Measurements from ENCODE around the gene SS18L1. TPM values are rescaled to one million over a fixed set of nuclear protein-coding genes. Genes with fewer than 3 reads are reported as not detected.

SS18L1 gene
- total RNA-seq, 1 experiment from 2014 or later, result 21.6 TPM

DNA sequence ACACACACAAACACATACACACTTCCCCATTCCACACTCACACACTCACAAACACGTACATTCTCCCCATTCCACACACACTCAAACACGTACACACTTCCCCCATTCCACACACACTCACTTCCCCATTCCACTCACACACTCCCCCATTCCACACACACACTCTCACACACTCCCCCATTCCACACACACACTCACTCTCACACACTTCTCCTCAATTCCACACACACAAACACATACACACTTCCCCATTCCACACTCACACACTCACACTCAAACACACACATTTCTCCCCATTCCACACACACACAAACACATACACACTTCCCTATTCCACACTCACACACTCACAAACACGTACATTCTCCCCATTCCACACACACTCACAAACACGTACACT is 86.1 kb downstream of the SS18L1 start:
- in situ Hi-C loops (cut with HindIII; ENCODE audit: low pct_unique_long_range_greater_than_20kb, low sequenced_read_pairs), result no loop called here
- no peak overlapping the region for H3K4me3 ChIP-seq (ENCODE audit: low read depth in 2 of 2, low read length in 2 of 2)
- TF ChIP-seq, protein P1, sequence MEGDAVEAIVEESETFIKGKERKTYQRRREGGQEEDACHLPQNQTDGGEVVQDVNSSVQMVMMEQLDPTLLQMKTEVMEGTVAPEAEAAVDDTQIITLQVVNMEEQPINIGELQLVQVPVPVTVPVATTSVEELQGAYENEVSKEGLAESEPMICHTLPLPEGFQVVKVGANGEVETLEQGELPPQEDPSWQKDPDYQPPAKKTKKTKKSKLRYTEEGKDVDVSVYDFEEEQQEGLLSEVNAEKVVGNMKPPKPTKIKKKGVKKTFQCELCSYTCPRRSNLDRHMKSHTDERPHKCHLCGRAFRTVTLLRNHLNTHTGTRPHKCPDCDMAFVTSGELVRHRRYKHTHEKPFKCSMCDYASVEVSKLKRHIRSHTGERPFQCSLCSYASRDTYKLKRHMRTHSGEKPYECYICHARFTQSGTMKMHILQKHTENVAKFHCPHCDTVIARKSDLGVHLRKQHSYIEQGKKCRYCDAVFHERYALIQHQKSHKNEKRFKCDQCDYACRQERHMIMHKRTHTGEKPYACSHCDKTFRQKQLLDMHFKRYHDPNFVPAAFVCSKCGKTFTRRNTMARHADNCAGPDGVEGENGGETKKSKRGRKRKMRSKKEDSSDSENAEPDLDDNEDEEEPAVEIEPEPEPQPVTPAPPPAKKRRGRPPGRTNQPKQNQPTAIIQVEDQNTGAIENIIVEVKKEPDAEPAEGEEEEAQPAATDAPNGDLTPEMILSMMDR (IDR thresholded peaks at IDR 0.05), result no peak
- TF ChIP-seq, protein P2, sequence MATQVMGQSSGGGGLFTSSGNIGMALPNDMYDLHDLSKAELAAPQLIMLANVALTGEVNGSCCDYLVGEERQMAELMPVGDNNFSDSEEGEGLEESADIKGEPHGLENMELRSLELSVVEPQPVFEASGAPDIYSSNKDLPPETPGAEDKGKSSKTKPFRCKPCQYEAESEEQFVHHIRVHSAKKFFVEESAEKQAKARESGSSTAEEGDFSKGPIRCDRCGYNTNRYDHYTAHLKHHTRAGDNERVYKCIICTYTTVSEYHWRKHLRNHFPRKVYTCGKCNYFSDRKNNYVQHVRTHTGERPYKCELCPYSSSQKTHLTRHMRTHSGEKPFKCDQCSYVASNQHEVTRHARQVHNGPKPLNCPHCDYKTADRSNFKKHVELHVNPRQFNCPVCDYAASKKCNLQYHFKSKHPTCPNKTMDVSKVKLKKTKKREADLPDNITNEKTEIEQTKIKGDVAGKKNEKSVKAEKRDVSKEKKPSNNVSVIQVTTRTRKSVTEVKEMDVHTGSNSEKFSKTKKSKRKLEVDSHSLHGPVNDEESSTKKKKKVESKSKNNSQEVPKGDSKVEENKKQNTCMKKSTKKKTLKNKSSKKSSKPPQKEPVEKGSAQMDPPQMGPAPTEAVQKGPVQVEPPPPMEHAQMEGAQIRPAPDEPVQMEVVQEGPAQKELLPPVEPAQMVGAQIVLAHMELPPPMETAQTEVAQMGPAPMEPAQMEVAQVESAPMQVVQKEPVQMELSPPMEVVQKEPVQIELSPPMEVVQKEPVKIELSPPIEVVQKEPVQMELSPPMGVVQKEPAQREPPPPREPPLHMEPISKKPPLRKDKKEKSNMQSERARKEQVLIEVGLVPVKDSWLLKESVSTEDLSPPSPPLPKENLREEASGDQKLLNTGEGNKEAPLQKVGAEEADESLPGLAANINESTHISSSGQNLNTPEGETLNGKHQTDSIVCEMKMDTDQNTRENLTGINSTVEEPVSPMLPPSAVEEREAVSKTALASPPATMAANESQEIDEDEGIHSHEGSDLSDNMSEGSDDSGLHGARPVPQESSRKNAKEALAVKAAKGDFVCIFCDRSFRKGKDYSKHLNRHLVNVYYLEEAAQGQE (IDR thresholded peaks at IDR 0.05; ENCODE audit: insufficient read depth in 1 of 2, low read depth in 2 of 2, low read length in 1 of 2), result no peak
- TF ChIP-seq SIN3A (IDR thresholded peaks at IDR 0.05; ENCODE audit: borderline replicate concordance, insufficient read depth, low read depth, low read length) (no peak), TCF7L2 (IDR thresholded peaks at IDR 0.05; ENCODE audit: low read depth, low read length) (no peak), POLR2AphosphoS5 (IDR thresholded peaks at IDR 0.05; ENCODE audit: low read depth, low read length) (no peak)
- BruUV-seq (replicated peaks), result no TSS peak
- CTCF ChIA-PET, result no interaction called here
- no peaks in the 10 kb centered on the region for H3K27me3 ChIP-seq (ENCODE audit: control insufficient read depth, insufficient read depth, low read length)
- no peak for ATAC-seq
- H3K9me3 ChIP-seq (ENCODE audit: control insufficient read depth, insufficient read depth, low read depth, low read length), result no peaks in the 10 kb centered on the region
- H3K27ac ChIP-seq (ENCODE audit: low read length), result no peak overlapping the region
- DNase-seq (ENCODE audit: low read depth, low spot score), result no peak
- no peaks in the 10 kb centered on the region for H3K36me3 ChIP-seq (ENCODE audit: control insufficient read depth, insufficient read depth, low read length)
- intact Hi-C loops (cut with micrococcal nuclease; ENCODE audit: unreplicated experiment), result no loop called here
- POLR2A ChIA-PET, result no interaction called here
- H3K4me1 ChIP-seq (ENCODE audit: control insufficient read depth, insufficient read depth, low read length), result no peaks in the 10 kb centered on the region; the same call in none of the 2 replicates

DNA sequence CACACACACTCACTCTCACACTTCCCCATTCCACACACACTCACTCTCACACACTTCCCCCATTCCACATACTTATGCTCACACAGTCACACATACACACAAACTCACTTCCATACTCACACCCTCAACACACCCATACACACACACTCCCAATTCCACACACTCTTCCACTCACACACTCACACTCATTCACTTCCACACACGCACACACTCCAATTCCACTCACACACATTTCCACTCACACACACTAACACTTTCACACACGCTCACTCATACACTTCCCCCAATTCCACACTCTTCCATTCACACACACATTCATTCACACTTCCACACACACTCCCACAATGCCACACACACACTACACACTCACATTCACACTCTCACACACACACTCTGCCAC is 86.7 kb downstream of the SS18L1 start:
- ATAC-seq (no peak), DNase-seq (ENCODE audit: low read depth, low spot score) (no peak)
- no TSS peak for BruUV-seq (replicated peaks)
- TF ChIP-seq, protein P2 (IDR thresholded peaks at IDR 0.05; ENCODE audit: insufficient read depth in 1 of 2, low read depth in 2 of 2, low read length in 1 of 2), result no peak
- no peak for TF ChIP-seq SIN3A (IDR thresholded peaks at IDR 0.05; ENCODE audit: borderline replicate concordance, insufficient read depth, low read depth, low read length)
- no peak for TF ChIP-seq TCF7L2 (IDR thresholded peaks at IDR 0.05; ENCODE audit: low read depth, low read length)
- no peak for TF ChIP-seq POLR2AphosphoS5 (IDR thresholded peaks at IDR 0.05; ENCODE audit: low read depth, low read length)
- Histone ChIP-seq H3K4me3 (ENCODE audit: low read depth in 2 of 2, low read length in 2 of 2) (no peak overlapping the region), H3K27ac (ENCODE audit: low read length) (no peak overlapping the region), H3K4me1 (ENCODE audit: control insufficient read depth, insufficient read depth, low read length) (no peaks in the 10 kb centered on the region; the same call in none of the 2 replicates), H3K27me3 (ENCODE audit: control insufficient read depth, insufficient read depth, low read length) (no peaks in the 10 kb centered on the region), H3K9me3 (ENCODE audit: control insufficient read depth, insufficient read depth, low read depth, low read length) (no peaks in the 10 kb centered on the region), H3K36me3 (ENCODE audit: control insufficient read depth, insufficient read depth, low read length) (no peaks in the 10 kb centered on the region)
- intact Hi-C loops (cut with micrococcal nuclease; ENCODE audit: unreplicated experiment) (no loop called here), in situ Hi-C loops (cut with HindIII; ENCODE audit: low pct_unique_long_range_greater_than_20kb, low sequenced_read_pairs) (no loop called here)
- ChIA-PET CTCF (no interaction called here), POLR2A (no interaction called here)

All from Panc1 (cell line).